Measurements from ENCODE around the gene CRACDL.

- no peak for TF ChIP-seq CBFB (CRISPR knock-in tag; IDR thresholded peaks at IDR 0.05)
- no peak for TF ChIP-seq KDM2A (CRISPR knock-in tag; IDR thresholded peaks at IDR 0.05; ENCODE audit: borderline replicate concordance, low read depth)
- no peak for TF ChIP-seq EP300 (IDR thresholded peaks at IDR 0.05; ENCODE audit: low read depth in 2 of 2, low read length in 2 of 2)
- TF ChIP-seq EP300 (CRISPR knock-in tag; IDR thresholded peaks at IDR 0.05; ENCODE audit: borderline replicate concordance), result no peak
- no peak for TF ChIP-seq CREB1 (IDR thresholded peaks at IDR 0.05)
- no peak for TF ChIP-seq CREB1 (CRISPR knock-in tag; IDR thresholded peaks at IDR 0.05)
- no peak for TF ChIP-seq ZBTB37 (CRISPR knock-in tag; IDR thresholded peaks at IDR 0.05)
- TF ChIP-seq CTCF (CRISPR knock-in tag; IDR thresholded peaks at IDR 0.05), result no peak
- TF ChIP-seq TCF7 (IDR thresholded peaks at IDR 0.05; ENCODE audit: low read depth), result no peak
- TF ChIP-seq LCORL (IDR thresholded peaks at IDR 0.05), result no peak
- no peak for TF ChIP-seq LCORL (CRISPR knock-in tag; IDR thresholded peaks at IDR 0.05)
- no peak for TF ChIP-seq PRDM4 (CRISPR knock-in tag; IDR thresholded peaks at IDR 0.05; ENCODE audit: borderline replicate concordance)
- no peak for TF ChIP-seq SNRNP70 (IDR thresholded peaks at IDR 0.05; ENCODE audit: low read depth, low read length)
Observed at GRCh38 chr2:98861601-98862000, 74.4 kb downstream of the CRACDL start.
